Activated naive CD8-positive, alpha-beta T cell (primary cell): Measurements from ENCODE around the gene S100A12.

Experiments
- H3K27ac Mint-ChIP-seq: one replicate; pipeline ENCODE4 v1.8.0; 2021; ENCODE audit warnings: mixed read lengths
- H3K27me3 Mint-ChIP-seq: one replicate; pipeline ENCODE4 v1.8.0; 2021; ENCODE audit warnings: mixed read lengths
- H3K36me3 Mint-ChIP-seq: one replicate; pipeline ENCODE4 v1.8.0; 2021; ENCODE audit warnings: mixed read lengths
- H3K4me1 Mint-ChIP-seq: one replicate; pipeline ENCODE4 v1.8.0; 2021; ENCODE audit warnings: low read depth, mixed read lengths
- H3K4me3 Mint-ChIP-seq: one replicate; pipeline ENCODE4 v1.8.0; 2021; ENCODE audit warnings: mild to moderate bottlenecking, mixed read lengths
- H3K9me3 Mint-ChIP-seq: one replicate; pipeline ENCODE4 v1.8.0; 2021; ENCODE audit warnings: low read depth, mixed read lengths

Gene S100A12

GRCh38 chr1:153364766-153365666, 10.4 kb downstream of the S100A12 start:
- Mint-ChIP-seq H3K4me3 (no peak overlapping the region), H3K4me1 (no peaks in the 10 kb centered on the region), H3K27me3 (no peaks in the 10 kb centered on the region), H3K9me3 (no peaks in the 10 kb centered on the region), H3K36me3 (no peaks in the 10 kb centered on the region), H3K27ac (no peak overlapping the region)

GRCh38 chr1:153364156-153364555, 11.3 kb downstream of the S100A12 start:
- no peaks in the 10 kb centered on the region for H3K36me3 Mint-ChIP-seq
- no peaks in the 10 kb centered on the region for H3K27me3 Mint-ChIP-seq
- no peaks in the 10 kb centered on the region for H3K9me3 Mint-ChIP-seq
- no peak overlapping the region for H3K27ac Mint-ChIP-seq
- H3K4me3 Mint-ChIP-seq: no peak overlapping the region
- no peaks in the 10 kb centered on the region for H3K4me1 Mint-ChIP-seq

GRCh38 chr1:153363641-153364040, 11.8 kb downstream of the S100A12 start:
- no peak overlapping the region for H3K4me3 Mint-ChIP-seq
- H3K36me3 Mint-ChIP-seq: no peaks in the 10 kb centered on the region
- H3K9me3 Mint-ChIP-seq: no peaks in the 10 kb centered on the region
- no peaks in the 10 kb centered on the region for H3K27me3 Mint-ChIP-seq
- no peak overlapping the region for H3K27ac Mint-ChIP-seq
- peaks cover under 1% of the 10 kb centered on the region for H3K4me1 Mint-ChIP-seq

- no peaks in the 10 kb centered on the region for H3K36me3 Mint-ChIP-seq
- no peaks in the 10 kb centered on the region for H3K27me3 Mint-ChIP-seq
- H3K4me3 Mint-ChIP-seq: no peak overlapping the region
- no peak overlapping the region for H3K27ac Mint-ChIP-seq
- H3K4me1 Mint-ChIP-seq: peaks cover 10% of the 10 kb centered on the region
- H3K9me3 Mint-ChIP-seq: no peaks in the 10 kb centered on the region
Observed at GRCh38 chr1:153362187-153362775, 13.1 kb downstream of the S100A12 start.

- H3K4me3 Mint-ChIP-seq: no peak overlapping the region
- H3K36me3 Mint-ChIP-seq: no peaks in the 10 kb centered on the region
- peaks cover 15% of the 10 kb centered on the region for H3K4me1 Mint-ChIP-seq
- no peaks in the 10 kb centered on the region for H3K27me3 Mint-ChIP-seq
- no peaks in the 10 kb centered on the region for H3K9me3 Mint-ChIP-seq
- H3K27ac Mint-ChIP-seq: no peak overlapping the region
Observed at GRCh38 chr1:153361480-153362109, 13.8 kb downstream of the S100A12 start.

- Mint-ChIP-seq H3K36me3 (no peaks in the 10 kb centered on the region), H3K9me3 (no peaks in the 10 kb centered on the region), H3K4me1 (peaks cover 20% of the 10 kb centered on the region), H3K27ac (no peak overlapping the region), H3K4me3 (no peak overlapping the region), H3K27me3 (no peaks in the 10 kb centered on the region)
Observed at GRCh38 chr1:153360592-153361479, 14.6 kb downstream of the S100A12 start.

- no peak overlapping the region for H3K27ac Mint-ChIP-seq
Observed at GRCh38 chr1:153360190-153360589, 15.2 kb downstream of the S100A12 start.

GRCh38 chr1:153359241-153359640, 16.2 kb downstream of the S100A12 start:
- H3K4me1 Mint-ChIP-seq: peaks cover 20% of the 10 kb centered on the region
- H3K36me3 Mint-ChIP-seq: no peaks in the 10 kb centered on the region
- H3K27ac Mint-ChIP-seq: no peak overlapping the region
- H3K27me3 Mint-ChIP-seq: no peaks in the 10 kb centered on the region
- no peaks in the 10 kb centered on the region for H3K9me3 Mint-ChIP-seq
- no peak overlapping the region for H3K4me3 Mint-ChIP-seq

More at GRCh38 chr1:153360190-153360589, 15.2 kb downstream of the S100A12 start:
- Mint-ChIP-seq H3K4me1 (peaks cover 20% of the 10 kb centered on the region), H3K9me3 (no peaks in the 10 kb centered on the region), H3K36me3 (no peaks in the 10 kb centered on the region), H3K27me3 (no peaks in the 10 kb centered on the region), H3K4me3 (no peak overlapping the region)

- Mint-ChIP-seq H3K27me3 (no peaks in the 10 kb centered on the region), H3K9me3 (no peaks in the 10 kb centered on the region), H3K27ac (no peak overlapping the region), H3K36me3 (no peaks in the 10 kb centered on the region), H3K4me1 (peaks cover 20% of the 10 kb centered on the region), H3K4me3 (no peak overlapping the region)
Observed at GRCh38 chr1:153358691-153358975, 16.8 kb downstream of the S100A12 start.

- H3K9me3 Mint-ChIP-seq: no peaks in the 10 kb centered on the region
- peaks cover 20% of the 10 kb centered on the region for H3K4me1 Mint-ChIP-seq
- no peak within 1 kb of the TSS for H3K27ac Mint-ChIP-seq
- no peaks in the 10 kb centered on the region for H3K36me3 Mint-ChIP-seq
- H3K27me3 Mint-ChIP-seq: no peaks in the 10 kb centered on the region
- peak within 1 kb of the TSS; percentile 40 for H3K4me3 Mint-ChIP-seq
Observed at GRCh38 chr1:153357853-153358690, 17.3 kb downstream of the S100A12 start, which contains the start of gene S100A9. Gene S100A9, plus strand, starts transcription at chr1:153357854. Its CDS starts 430 bp downstream, at chr1:153358284.

GRCh38 chr1:153357076-153357852, 18.2 kb downstream of the S100A12 start:
- Mint-ChIP-seq H3K9me3 (no peaks in the 10 kb centered on the region), H3K4me3 (no peak overlapping the region), H3K4me1 (peaks cover 23% of the 10 kb centered on the region), H3K36me3 (no peaks in the 10 kb centered on the region), H3K27me3 (no peaks in the 10 kb centered on the region), H3K27ac (no peak overlapping the region)

GRCh38 chr1:153356392-153357075, 18.9 kb downstream of the S100A12 start:
- H3K4me1 Mint-ChIP-seq: peaks cover 23% of the 10 kb centered on the region
- H3K36me3 Mint-ChIP-seq: no peaks in the 10 kb centered on the region
- H3K27ac Mint-ChIP-seq: no peak overlapping the region
- no peak overlapping the region for H3K4me3 Mint-ChIP-seq
- H3K9me3 Mint-ChIP-seq: no peaks in the 10 kb centered on the region
- H3K27me3 Mint-ChIP-seq: no peaks in the 10 kb centered on the region
